SIG-M5 treated with dmso at 0.1 percent for 504 hours (cell line): ENCODE measurements around the gene DNASE1L1.
A peak's percentile ranks its signal among the peaks of the same experiment; 100 is the strongest.

Experiments
- DNase-seq: peaks from one replicate; lab custom pipeline; 2025; ENCODE audit not compliant: unreplicated experiment; lab: John Stamatoyannopoulos, UW

The DNASE1L1 gene

DNA sequence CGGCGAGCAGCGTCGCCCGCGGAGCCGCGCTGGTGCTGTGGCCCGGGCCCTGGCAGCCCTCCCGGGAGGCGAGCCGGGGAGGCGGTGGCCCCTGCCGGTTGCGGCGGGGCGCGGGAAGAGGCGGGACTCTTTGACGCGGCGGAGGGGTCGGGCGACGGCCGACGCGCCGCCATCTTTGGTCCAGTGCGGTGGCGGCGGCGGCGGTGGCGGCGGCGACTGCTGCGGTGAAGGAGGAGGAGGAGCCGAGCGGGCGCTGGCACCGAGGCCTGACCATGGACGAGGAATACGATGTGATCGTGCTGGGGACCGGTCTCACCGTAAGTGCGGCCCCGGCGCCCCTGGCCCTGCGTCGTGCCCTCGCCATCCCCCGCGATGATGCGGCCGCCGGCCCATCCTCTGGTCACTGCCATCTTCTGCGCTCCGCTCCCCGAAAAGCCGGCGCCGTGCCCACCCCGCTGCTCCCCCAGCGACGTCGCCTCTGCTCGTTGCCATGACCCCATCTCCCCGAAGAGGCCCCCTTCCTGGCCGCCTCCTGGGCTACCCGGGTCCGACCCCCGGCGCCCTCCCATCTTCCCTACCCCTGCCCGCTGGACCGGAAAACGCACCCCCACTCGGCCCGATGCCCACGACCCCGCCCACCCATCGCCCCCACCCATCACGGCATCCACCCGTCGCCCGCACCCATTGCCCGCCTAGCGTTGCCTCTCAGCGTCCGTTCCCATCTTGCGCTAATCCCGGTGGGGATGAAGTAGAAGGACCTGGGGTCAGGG lies 28.1 kb upstream of the DNASE1L1 start, which contains the start of gene GDI1:
TSS of gene GDI1 (plus strand) at position 172 of the 770 bp plus-strand sequence. CDS start at position 273, 101 bp downstream.
- DNase-seq: no peak

- peak; percentile 10 for DNase-seq
Observed at GRCh38 chrX:154436374-154436982, 27.4 kb upstream of the DNASE1L1 start.

- no peak for DNase-seq
Observed at GRCh38 chrX:154435171-154435733, 26.2 kb upstream of the DNASE1L1 start.

GRCh38 chrX:154434394-154435168 lies 25.5 kb upstream of the DNASE1L1 start:
- DNase-seq: no peak

GRCh38 chrX:154433605-154434004 lies 24.6 kb upstream of the DNASE1L1 start:
- DNase-seq: no peak

DNA sequence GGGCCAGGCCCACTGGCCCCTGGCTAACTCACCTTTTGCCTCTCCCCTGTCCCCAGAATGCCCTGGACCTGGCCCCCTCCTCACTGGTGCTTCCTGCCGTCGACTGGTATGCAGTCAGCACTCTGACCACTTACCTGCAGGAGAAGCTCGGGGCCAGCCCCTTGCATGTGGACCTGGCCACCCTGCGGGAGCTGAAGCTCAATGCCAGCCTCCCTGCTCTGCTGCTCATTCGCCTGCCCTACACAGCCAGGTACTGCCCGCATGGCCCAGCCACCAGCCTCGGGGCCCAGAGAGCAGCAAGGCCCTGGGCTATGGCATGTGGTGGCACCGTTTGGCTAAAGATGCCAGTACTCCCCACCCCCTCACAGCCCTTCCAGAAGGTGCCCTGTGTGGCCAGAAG lies 23.2 kb upstream of the DNASE1L1 start:
- DNase-seq: no peak

DNA sequence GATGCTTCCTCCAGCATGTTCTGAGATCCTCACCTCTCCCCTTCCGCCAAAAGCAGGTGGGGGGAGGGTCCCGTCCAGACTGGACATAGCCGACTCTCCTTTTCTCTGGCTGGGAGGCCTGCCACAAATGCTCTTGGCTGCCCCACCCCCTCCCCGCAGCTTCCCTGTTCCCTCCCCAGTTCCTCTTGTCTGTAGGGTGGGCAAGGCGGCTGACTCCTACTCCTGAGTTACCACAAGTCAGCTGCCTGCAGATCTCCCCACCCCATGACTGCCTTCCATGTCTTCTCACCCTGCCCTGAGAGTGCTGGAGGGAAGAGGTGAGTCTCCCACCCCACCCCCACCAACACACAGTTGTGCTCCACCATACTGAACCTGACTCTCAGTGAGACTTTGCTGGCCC lies 22.3 kb upstream of the DNASE1L1 start:
- DNase-seq: peak; percentile 52

- peak; percentile 66 for DNase-seq
Observed at GRCh38 chrX:154430916-154431315, 21.9 kb upstream of the DNASE1L1 start.

DNA sequence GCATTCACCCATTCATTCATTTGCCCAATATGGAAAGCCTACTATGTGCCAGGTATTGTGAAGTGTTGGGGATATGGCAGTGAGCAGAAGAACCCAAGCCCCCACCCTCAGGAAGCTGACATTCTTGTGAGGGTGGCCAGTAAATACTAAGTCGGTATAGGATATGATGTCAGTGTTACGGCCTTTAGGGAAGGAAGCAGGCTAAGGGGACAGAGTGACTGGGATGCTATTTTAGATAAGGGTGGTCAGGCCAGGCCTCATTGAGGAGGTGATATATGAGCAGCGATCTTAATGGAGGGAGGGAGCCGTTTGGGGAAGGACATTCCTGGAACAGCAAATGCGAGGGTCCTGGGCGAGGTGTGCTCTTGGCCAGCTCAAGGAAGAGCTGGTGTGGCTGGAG lies 21.4 kb upstream of the DNASE1L1 start:
- DNase-seq: peak; percentile 3

DNA sequence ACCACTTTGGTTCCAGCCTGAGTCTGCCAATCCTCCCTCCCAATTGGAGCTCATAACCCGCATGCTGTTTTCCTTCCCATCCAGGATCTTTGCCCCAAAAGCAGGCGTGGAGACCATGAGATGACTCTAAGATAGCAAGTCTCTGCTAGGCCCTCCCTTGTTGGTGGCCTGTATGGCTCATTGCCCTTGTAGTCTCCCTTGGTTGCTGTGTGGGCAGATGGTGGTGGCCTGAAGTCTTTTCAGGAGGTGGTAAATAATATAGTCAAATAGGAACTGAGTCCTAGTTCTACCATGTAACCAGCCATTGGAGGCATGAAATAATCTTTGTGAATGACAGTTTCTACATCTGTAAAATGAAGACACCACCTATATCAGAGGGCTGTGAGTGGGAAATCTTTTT lies 20.7 kb upstream of the DNASE1L1 start:
- no peak for DNase-seq

GRCh38 chrX:154428176-154429171 lies 19.4 kb upstream of the DNASE1L1 start, which contains the start of gene ATP6AP1:
Gene ATP6AP1 (plus strand): TSS chrX:154428677. CDS start chrX:154428693, 16 bp downstream.
- DNase-seq: peak; percentile 90

DNA sequence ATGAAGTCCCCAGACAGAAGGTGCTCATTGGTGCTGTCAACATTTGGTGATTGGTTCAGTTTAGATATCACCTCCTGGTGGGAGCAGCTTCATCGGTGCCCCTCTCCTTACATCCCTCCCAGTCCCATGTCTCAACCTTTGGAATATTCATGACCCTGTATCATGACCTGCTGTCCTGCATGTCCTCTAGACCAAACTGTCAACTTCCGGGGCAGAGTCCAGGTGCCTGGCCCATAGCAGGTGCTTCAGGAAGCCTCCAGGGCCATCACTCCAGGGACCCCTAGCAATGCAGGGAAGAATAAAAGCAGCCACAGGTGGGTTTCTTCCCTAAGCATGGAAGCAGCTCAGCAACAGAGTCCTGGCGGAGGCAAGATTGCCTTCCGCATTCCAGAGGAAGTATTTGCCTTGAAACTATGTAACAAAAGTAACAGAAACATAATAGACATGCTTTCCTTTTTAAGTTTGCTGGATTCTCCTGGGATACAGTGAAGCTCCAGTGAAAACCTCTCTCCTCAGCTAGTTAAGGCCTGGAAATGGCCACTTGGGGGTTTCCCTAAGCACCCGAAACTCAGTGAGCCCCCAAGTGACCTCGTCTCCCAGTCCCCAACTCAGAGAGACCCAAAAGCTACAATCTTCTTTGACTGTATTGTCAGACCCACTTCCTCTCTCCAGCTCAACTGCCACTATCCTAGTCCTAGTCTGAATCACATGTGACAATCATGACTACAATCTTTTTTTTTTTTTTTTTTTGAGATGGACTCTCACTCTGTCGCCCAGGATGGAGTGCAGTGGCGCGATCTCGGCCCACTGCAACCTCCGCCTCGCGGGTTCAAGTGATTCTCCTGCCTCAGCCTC lies 18.1 kb upstream of the DNASE1L1 start:
- DNase-seq: peak; percentile 39

GRCh38 chrX:154420402-154420756 lies 11.3 kb upstream of the DNASE1L1 start:
- DNase-seq: no peak

GRCh38 chrX:154419688-154420401 lies 10.8 kb upstream of the DNASE1L1 start:
- DNase-seq: no peak

- no peak for DNase-seq
Observed at GRCh38 chrX:154419189-154419588, 10.1 kb upstream of the DNASE1L1 start.

DNA sequence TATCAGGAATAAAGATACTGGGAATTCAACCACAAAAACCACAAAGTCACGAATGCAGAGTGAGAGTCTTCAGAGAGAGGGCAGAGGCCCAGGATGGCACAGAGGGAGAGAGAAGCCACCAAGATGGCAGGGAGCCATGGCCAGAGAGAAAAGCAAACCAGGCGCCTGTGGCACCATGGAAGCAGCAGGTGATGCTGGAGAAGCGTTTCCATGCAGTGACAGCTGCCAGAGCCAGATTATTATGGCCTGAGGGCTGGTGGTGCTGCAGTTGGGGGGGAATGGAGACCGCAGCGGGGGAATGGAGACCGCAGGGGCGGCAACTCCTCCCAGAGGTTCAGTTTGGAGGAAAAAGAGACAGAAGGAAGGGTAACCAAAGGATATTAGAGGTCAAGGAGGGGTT lies 8.1 kb upstream of the DNASE1L1 start:
- DNase-seq: no peak

GRCh38 chrX:154413142-154413541 lies 4.1 kb upstream of the DNASE1L1 start:
- no peak for DNase-seq

- peak; percentile 58 for DNase-seq
Observed at GRCh38 chrX:154412468-154412867, 3.4 kb upstream of the DNASE1L1 start.

GRCh38 chrX:154411981-154412340 lies 2.9 kb upstream of the DNASE1L1 start:
- DNase-seq: peak; percentile 62
